Loucy (cell line): ENCODE data around the gene SYT2.

Experiments used
- CTCF ChIP-seq: fragments of 200-600 bp; sonication (generic); conservative IDR thresholded peaks from 2 replicates; pipeline ENCODE4 v1.5.1; 2014; ENCODE audit warnings: mild to moderate bottlenecking, antibody characterized with exemption, low read length
- EZH2phosphoT487 ChIP-seq: fragments of 200-600 bp; IDR thresholded peaks from 2 replicates; pipeline ENCODE4 v1.6.1; 2018; ENCODE audit warnings: antibody characterized with exemption, mild to moderate bottlenecking, moderate library complexity, borderline replicate concordance

GRCh38 chr1:202673531-202673930, 36.7 kb downstream of the SYT2 start:
- TF ChIP-seq CTCF (no peak), EZH2phosphoT487 (no peak)
